Astrocyte (in vitro differentiated cells and primary cell): ENCODE results near the gene FAM53C. TPM values are rescaled to one million over a fixed set of nuclear protein-coding genes. Genes with fewer than 3 reads are reported as not detected.
A peak's percentile ranks its signal among the peaks of the same experiment; 100 is the strongest.

ENCODE experiments used
- DNase-seq: peaks from one replicate; pipeline ENCODE4 v3.0.0-alpha.2; 2010; ENCODE audit warnings: low read depth
- FAIRE-seq: peaks from 2 replicates; lab custom pipeline; 2011; peaks lifted over from hg19 to GRCh38; lab: Jason Lieb, UNC
- H2AFZ ChIP-seq: 2 replicates; pipeline ENCODE4 v1.6.0; 2012; ENCODE audit warnings: low read depth, low read length, inconsistent platforms
- H3K27ac ChIP-seq: 2 replicates; pipeline ENCODE4 v1.5.1; 2011; ENCODE audit warnings: low read depth, low read length, inconsistent platforms
- H3K27me3 ChIP-seq: 2 replicates; pipeline ENCODE4 v1.6.0; 2011; ENCODE audit warnings: low read length, inconsistent platforms; ENCODE audit not compliant: insufficient read depth
- H3K36me3 ChIP-seq: 2 replicates; pipeline ENCODE4 v1.5.1; 2011; ENCODE audit warnings: low read length, inconsistent platforms; ENCODE audit not compliant: insufficient read depth
- H3K4me1 ChIP-seq: 2 replicates; pipeline ENCODE4 v1.5.1; 2011; ENCODE audit warnings: low read length, inconsistent platforms; ENCODE audit not compliant: insufficient read depth
- H3K4me2 ChIP-seq: 2 replicates; pipeline ENCODE4 v1.6.0; 2012; ENCODE audit warnings: low read length, inconsistent platforms
- H3K4me3 ChIP-seq: 2 replicates; pipeline ENCODE4 v1.5.1; 2011; ENCODE audit warnings: low read depth, mild to moderate bottlenecking, low read length, inconsistent platforms; ENCODE audit not compliant: insufficient read depth
- H3K79me2 ChIP-seq: 2 replicates; pipeline ENCODE4 v1.6.0; 2012; ENCODE audit warnings: mild to moderate bottlenecking, low read length, inconsistent platforms; ENCODE audit not compliant: insufficient read depth
- H3K9ac ChIP-seq: 2 replicates; pipeline ENCODE4 v1.6.0; 2012; ENCODE audit warnings: mild to moderate bottlenecking, low read length, inconsistent platforms
- H3K9me3 ChIP-seq: 2 replicates; pipeline ENCODE4 v1.5.1; 2012; ENCODE audit warnings: low read depth, mild to moderate bottlenecking, low read length, inconsistent platforms; ENCODE audit not compliant: insufficient read depth
- H4K20me1 ChIP-seq: 2 replicates; pipeline ENCODE4 v1.6.0; 2012; ENCODE audit warnings: low read length, inconsistent platforms; ENCODE audit not compliant: insufficient read depth
- H3K27ac Mint-ChIP-seq: one replicate; pipeline ENCODE4 v1.8.0; 2021; ENCODE audit warnings: mild to moderate bottlenecking, mixed read lengths; ENCODE audit not compliant: unreplicated experiment
- H3K27me3 Mint-ChIP-seq: one replicate; pipeline ENCODE4 v1.8.0; 2021; ENCODE audit warnings: low read depth, mixed read lengths; ENCODE audit not compliant: unreplicated experiment
- H3K36me3 Mint-ChIP-seq: one replicate; pipeline ENCODE4 v1.8.0; 2021; ENCODE audit warnings: low read depth, mixed read lengths; ENCODE audit not compliant: unreplicated experiment
- H3K4me1 Mint-ChIP-seq: one replicate; pipeline ENCODE4 v1.8.0; 2021; ENCODE audit warnings: low read depth, mixed read lengths; ENCODE audit not compliant: unreplicated experiment
- H3K4me3 Mint-ChIP-seq: one replicate; pipeline ENCODE4 v1.8.0; 2021; ENCODE audit warnings: mild to moderate bottlenecking, moderate library complexity, mixed read lengths; ENCODE audit not compliant: unreplicated experiment
- H3K9me3 Mint-ChIP-seq: one replicate; pipeline ENCODE4 v1.8.0; 2021; ENCODE audit warnings: mild to moderate bottlenecking, mixed read lengths; ENCODE audit not compliant: unreplicated experiment
- EZH2 ChIP-seq: IDR thresholded peaks from 2 replicates; pipeline ENCODE4 v1.6.1; 2012; ENCODE audit warnings: mild to moderate bottlenecking, low read length, inconsistent platforms; ENCODE audit not compliant: insufficient read depth
- total RNA-seq: library from RNA; stranded (reverse); gene quantifications from 2 replicates; pipeline ENCODE4 v1.2.1, GENCODE V29; 2021
- TF ChIP-seq, protein P1 (sequence below): IDR thresholded peaks from 2 replicates; pipeline ENCODE4 v1.5.1; 2011; ENCODE audit warnings: low read depth, mild to moderate bottlenecking, inconsistent platforms, low read length, moderate library complexity; ENCODE audit not compliant: insufficient read depth

The FAM53C gene
- total RNA-seq, 1 donor from 2014 or later, result 46.6 TPM

GRCh38 chr5:138338411-138339090, 485 bp downstream of the FAM53C start:
- Histone ChIP-seq H3K27ac (peak overlapping the region; percentile 99), H3K79me2 (peaks cover 46% of the 10 kb centered on the region), H3K4me2 (peak overlapping the region; percentile 97), H3K9ac (peak overlapping the region; percentile 97), H3K27me3 (no peaks in the 10 kb centered on the region), H3K36me3 (peaks cover 7% of the 10 kb centered on the region), H3K4me1 (peaks cover 12% of the 10 kb centered on the region), H3K9me3 (no peaks in the 10 kb centered on the region), H2AFZ (no peak overlapping the region), H3K4me3 (peak overlapping the region; percentile 86), H4K20me1 (peaks cover 39% of the 10 kb centered on the region)
- Mint-ChIP-seq H3K27ac (peak overlapping the region; percentile 96), H3K27me3 (no peaks in the 10 kb centered on the region), H3K4me1 (peaks cover 30% of the 10 kb centered on the region), H3K4me3 (peak overlapping the region; percentile 97), H3K36me3 (peaks cover 9% of the 10 kb centered on the region), H3K9me3 (no peaks in the 10 kb centered on the region)
- TF ChIP-seq EZH2, result no peak
- TF ChIP-seq, protein P1, sequence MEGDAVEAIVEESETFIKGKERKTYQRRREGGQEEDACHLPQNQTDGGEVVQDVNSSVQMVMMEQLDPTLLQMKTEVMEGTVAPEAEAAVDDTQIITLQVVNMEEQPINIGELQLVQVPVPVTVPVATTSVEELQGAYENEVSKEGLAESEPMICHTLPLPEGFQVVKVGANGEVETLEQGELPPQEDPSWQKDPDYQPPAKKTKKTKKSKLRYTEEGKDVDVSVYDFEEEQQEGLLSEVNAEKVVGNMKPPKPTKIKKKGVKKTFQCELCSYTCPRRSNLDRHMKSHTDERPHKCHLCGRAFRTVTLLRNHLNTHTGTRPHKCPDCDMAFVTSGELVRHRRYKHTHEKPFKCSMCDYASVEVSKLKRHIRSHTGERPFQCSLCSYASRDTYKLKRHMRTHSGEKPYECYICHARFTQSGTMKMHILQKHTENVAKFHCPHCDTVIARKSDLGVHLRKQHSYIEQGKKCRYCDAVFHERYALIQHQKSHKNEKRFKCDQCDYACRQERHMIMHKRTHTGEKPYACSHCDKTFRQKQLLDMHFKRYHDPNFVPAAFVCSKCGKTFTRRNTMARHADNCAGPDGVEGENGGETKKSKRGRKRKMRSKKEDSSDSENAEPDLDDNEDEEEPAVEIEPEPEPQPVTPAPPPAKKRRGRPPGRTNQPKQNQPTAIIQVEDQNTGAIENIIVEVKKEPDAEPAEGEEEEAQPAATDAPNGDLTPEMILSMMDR, result no peak
- DNase-seq (no peak), FAIRE-seq (no peak)

GRCh38 chr5:138339091-138339456, 1.0 kb downstream of the FAM53C start:
- Mint-ChIP-seq H3K9me3 (no peaks in the 10 kb centered on the region), H3K4me3 (peak overlapping the region; percentile 97), H3K4me1 (peaks cover 30% of the 10 kb centered on the region), H3K27ac (peak overlapping the region; percentile 96), H3K27me3 (no peaks in the 10 kb centered on the region), H3K36me3 (peaks cover 10% of the 10 kb centered on the region)
- Histone ChIP-seq H3K36me3 (peaks cover 11% of the 10 kb centered on the region), H3K4me1 (peaks cover 12% of the 10 kb centered on the region), H2AFZ (no peak overlapping the region), H3K9ac (peak overlapping the region; percentile 97), H3K79me2 (peaks cover 51% of the 10 kb centered on the region), H3K4me3 (peak overlapping the region; percentile 86), H3K4me2 (peak overlapping the region; percentile 97), H3K27ac (peak overlapping the region; percentile 51), H4K20me1 (peaks cover 44% of the 10 kb centered on the region), H3K27me3 (no peaks in the 10 kb centered on the region), H3K9me3 (no peaks in the 10 kb centered on the region)
- no peak for TF ChIP-seq EZH2
- TF ChIP-seq, protein P1, result no peak
- DNase-seq, result no peak
- FAIRE-seq, result no peak

DNA sequence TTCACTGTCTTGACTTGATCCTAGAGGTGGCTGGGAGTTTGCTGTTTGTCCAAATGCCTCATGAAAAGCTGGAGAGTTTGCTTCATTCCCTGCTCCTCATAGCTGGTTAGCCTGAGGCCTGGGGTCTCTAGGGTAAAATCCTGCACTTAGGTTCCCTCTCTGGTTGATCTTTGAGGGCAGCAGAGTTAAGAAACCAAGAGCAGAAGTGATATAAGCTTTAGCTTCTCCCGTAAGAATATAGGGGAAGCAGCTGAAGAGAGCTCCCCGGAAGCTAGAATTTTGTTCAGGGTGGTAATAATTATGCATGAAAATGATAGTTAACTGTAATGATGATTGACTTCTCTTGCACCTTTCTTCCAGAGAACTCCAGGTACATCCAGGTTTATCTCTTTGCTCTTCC, 1.4 kb downstream of the FAM53C start:
- no peak overlapping the region for H3K27ac ChIP-seq
- peaks cover 30% of the 10 kb centered on the region for H3K4me1 Mint-ChIP-seq
- FAIRE-seq, result no peak
- DNase-seq, result no peak
- peak overlapping the region; percentile 96 for H3K27ac Mint-ChIP-seq
- no peaks in the 10 kb centered on the region for H3K9me3 Mint-ChIP-seq
- no peaks in the 10 kb centered on the region for H3K27me3 Mint-ChIP-seq
- peak overlapping the region; percentile 97 for H3K4me3 Mint-ChIP-seq
- peak overlapping the region; percentile 97 for H3K9ac ChIP-seq
- TF ChIP-seq, protein P1, result no peak
- no peak for TF ChIP-seq EZH2
- peak overlapping the region; percentile 97 for H3K4me2 ChIP-seq
- H3K36me3 Mint-ChIP-seq, result peaks cover 13% of the 10 kb centered on the region
- no peak overlapping the region for H2AFZ ChIP-seq
- H3K9me3 ChIP-seq, result no peaks in the 10 kb centered on the region
- H3K4me1 ChIP-seq, result peaks cover 12% of the 10 kb centered on the region
- H4K20me1 ChIP-seq, result peaks cover 48% of the 10 kb centered on the region
- H3K79me2 ChIP-seq, result peaks cover 54% of the 10 kb centered on the region
- H3K4me3 ChIP-seq, result peak overlapping the region; percentile 86
- no peaks in the 10 kb centered on the region for H3K27me3 ChIP-seq
- H3K36me3 ChIP-seq, result peaks cover 15% of the 10 kb centered on the region
